RKO (cell line): ENCODE results near the gene SCN10A.

Experiments
- DNase-seq: peaks from one replicate; pipeline ENCODE4 v3.0.0-alpha.2; 2016; ENCODE audit warnings: low spot score

Gene SCN10A

GRCh38 chr3:38816026-38816425 is at the start of gene SCN10A:
SCN10A (minus strand) TSS chr3:38816217; CDS start chr3:38794010, 22,207 bp downstream.
- no peak for DNase-seq

GRCh38 chr3:38853011-38853410 is 37.0 kb upstream of the SCN10A start:
- no peak for DNase-seq

GRCh38 chr3:38843898-38844297 is 27.9 kb upstream of the SCN10A start:
- DNase-seq, result peak; percentile 10

GRCh38 chr3:38842266-38842965 is 26.4 kb upstream of the SCN10A start:
- no peak for DNase-seq

GRCh38 chr3:38840987-38841386 is 25.0 kb upstream of the SCN10A start:
- peak; percentile 3 for DNase-seq

- no peak for DNase-seq
These were observed 21.3 kb upstream of the SCN10A start for GRCh38 chr3:38837358-38837757.

- DNase-seq, result no peak
These were observed 20.5 kb upstream of the SCN10A start for GRCh38 chr3:38836561-38836960.

- no peak for DNase-seq
These were observed 19.9 kb upstream of the SCN10A start for GRCh38 chr3:38835939-38836338.

- no peak for DNase-seq
These were observed 18.7 kb upstream of the SCN10A start for GRCh38 chr3:38834717-38835116.

- peak; percentile 86 for DNase-seq
These were observed 18.1 kb upstream of the SCN10A start for GRCh38 chr3:38834110-38834509.

- DNase-seq, result no peak
These were observed 13.4 kb upstream of the SCN10A start for GRCh38 chr3:38829404-38829803.

- no peak for DNase-seq
These were observed 12.7 kb upstream of the SCN10A start for GRCh38 chr3:38828681-38829080.

- no peak for DNase-seq
These were observed 11.8 kb upstream of the SCN10A start for GRCh38 chr3:38827791-38828190.

- no peak for DNase-seq
These were observed 10.0 kb upstream of the SCN10A start for GRCh38 chr3:38826001-38826400.

GRCh38 chr3:38824349-38824748 is 8.3 kb upstream of the SCN10A start:
- no peak for DNase-seq

- DNase-seq, result no peak
These were observed 7.7 kb upstream of the SCN10A start for GRCh38 chr3:38823722-38824121.

- no peak for DNase-seq
These were observed 7.2 kb upstream of the SCN10A start for GRCh38 chr3:38823186-38823585.

- no peak for DNase-seq
These were observed 4.2 kb downstream of the SCN10A start for GRCh38 chr3:38811822-38812221.

- peak; percentile 81 for DNase-seq
These were observed 10.1 kb downstream of the SCN10A start for GRCh38 chr3:38805765-38806386.

GRCh38 chr3:38805004-38805403 is 11.0 kb downstream of the SCN10A start:
- no peak for DNase-seq

GRCh38 chr3:38800511-38800910 is 15.5 kb downstream of the SCN10A start:
- DNase-seq, result no peak

GRCh38 chr3:38793721-38794120 is 22.3 kb downstream of the SCN10A start:
- DNase-seq, result no peak

- no peak for DNase-seq
These were observed 23.0 kb downstream of the SCN10A start for GRCh38 chr3:38792983-38793382.

GRCh38 chr3:38782148-38782547 is 33.9 kb downstream of the SCN10A start:
- no peak for DNase-seq
